GM12891 (cell line): Measurements from ENCODE around the gene GPR63.

Experiments used
- POLR2A ChIP-seq: IDR thresholded peaks from 2 replicates; pipeline ENCODE4 v1.6.1; 2011; ENCODE audit warnings: low read depth, low read length, control low read depth
- POLR2AphosphoS5 ChIP-seq: IDR thresholded peaks from 2 replicates; pipeline ENCODE4 v1.6.1; 2011; ENCODE audit warnings: low read depth, low read length, control low read depth
- TAF1 ChIP-seq: IDR thresholded peaks from 2 replicates; pipeline ENCODE4 v1.6.1; 2011; ENCODE audit warnings: low read depth, low read length, control low read depth

GRCh38 chr6:96856856-96857255 lies 19.6 kb upstream of the GPR63 start:
- TF ChIP-seq POLR2A (no peak), POLR2AphosphoS5 (no peak), TAF1 (no peak)
